ENCODE results near the gene CLDN15.

DNA sequence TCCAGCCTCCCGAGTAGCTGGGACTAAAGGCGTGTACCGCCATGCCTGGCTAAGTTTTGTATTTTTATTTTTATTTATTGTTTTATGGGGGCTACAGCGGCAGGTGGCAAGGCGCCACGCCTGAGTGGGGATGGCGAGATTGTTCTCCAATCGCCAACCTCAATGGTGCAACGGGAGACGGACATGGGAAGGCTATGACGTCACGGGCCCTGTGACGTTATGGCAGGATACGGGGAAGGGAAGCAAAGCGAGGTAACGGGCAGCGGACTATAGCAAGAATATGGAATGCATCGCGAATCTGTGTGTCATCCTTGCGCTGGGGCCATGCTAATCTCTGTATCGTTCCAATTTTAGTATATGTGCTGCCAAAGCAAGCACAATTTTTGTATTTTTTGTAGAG, 32.1 kb upstream of the CLDN15 start:
- TF ChIP-seq EZH2 (IDR thresholded peaks at IDR 0.05; ENCODE audit: low read length, missing control alignments): no peak
- TF ChIP-seq, protein P1, sequence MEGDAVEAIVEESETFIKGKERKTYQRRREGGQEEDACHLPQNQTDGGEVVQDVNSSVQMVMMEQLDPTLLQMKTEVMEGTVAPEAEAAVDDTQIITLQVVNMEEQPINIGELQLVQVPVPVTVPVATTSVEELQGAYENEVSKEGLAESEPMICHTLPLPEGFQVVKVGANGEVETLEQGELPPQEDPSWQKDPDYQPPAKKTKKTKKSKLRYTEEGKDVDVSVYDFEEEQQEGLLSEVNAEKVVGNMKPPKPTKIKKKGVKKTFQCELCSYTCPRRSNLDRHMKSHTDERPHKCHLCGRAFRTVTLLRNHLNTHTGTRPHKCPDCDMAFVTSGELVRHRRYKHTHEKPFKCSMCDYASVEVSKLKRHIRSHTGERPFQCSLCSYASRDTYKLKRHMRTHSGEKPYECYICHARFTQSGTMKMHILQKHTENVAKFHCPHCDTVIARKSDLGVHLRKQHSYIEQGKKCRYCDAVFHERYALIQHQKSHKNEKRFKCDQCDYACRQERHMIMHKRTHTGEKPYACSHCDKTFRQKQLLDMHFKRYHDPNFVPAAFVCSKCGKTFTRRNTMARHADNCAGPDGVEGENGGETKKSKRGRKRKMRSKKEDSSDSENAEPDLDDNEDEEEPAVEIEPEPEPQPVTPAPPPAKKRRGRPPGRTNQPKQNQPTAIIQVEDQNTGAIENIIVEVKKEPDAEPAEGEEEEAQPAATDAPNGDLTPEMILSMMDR (conservative IDR thresholded peaks at IDR 0.05 in 1 of 2, IDR thresholded peaks at IDR 0.05 in 1 of 2; ENCODE audit: low read depth in 1 of 2, low read length in 2 of 2): no peak

All from fibroblast of lung (primary cell).